ENCODE results near the gene RASGEF1B. TPM values are rescaled to one million over a fixed set of nuclear protein-coding genes. Genes with fewer than 3 reads are reported as not detected.

The RASGEF1B gene
- total and polyA plus RNA-seq, 9 of the 15 experiments (the other 6 are each of a cell fraction or from before 2014, with no cell fraction given): 0.04 to 0.57 (median 0.22) TPM

DNA sequence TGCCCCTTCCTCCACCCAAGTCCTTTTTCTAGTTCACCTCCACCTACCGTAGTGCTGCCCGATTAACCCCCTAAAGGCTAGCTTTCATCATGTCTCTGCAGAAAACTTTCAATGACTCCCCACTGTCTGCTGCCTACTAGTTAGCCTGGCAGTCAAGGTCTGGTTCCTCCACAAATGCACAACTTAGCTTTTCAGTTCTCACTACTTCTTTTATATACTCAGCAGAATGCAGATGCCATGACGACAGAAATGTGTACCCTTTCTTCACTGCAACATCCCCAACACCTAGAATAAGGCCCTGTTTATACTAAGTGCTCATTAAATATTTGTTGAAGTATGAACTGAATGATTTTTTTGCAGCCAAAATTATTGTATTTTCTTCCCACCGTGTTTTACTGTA lies 30.9 kb upstream of the RASGEF1B start (continued):
- TF ChIP-seq, protein P1, sequence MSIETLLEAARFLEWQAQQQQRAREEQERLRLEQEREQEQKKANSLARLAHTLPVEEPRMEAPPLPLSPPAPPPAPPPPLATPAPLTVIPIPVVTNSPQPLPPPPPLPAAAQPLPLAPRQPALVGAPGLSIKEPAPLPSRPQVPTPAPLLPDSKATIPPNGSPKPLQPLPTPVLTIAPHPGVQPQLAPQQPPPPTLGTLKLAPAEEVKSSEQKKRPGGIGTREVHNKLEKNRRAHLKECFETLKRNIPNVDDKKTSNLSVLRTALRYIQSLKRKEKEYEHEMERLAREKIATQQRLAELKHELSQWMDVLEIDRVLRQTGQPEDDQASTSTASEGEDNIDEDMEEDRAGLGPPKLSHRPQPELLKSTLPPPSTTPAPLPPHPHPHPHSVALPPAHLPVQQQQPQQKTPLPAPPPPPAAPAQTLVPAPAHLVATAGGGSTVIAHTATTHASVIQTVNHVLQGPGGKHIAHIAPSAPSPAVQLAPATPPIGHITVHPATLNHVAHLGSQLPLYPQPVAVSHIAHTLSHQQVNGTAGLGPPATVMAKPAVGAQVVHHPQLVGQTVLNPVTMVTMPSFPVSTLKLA (conservative IDR thresholded peaks at IDR 0.05): no peak
- TF ChIP-seq HDAC1 (IDR thresholded peaks at IDR 0.05): no peak
- TF ChIP-seq SIN3A (IDR thresholded peaks at IDR 0.05; ENCODE audit: borderline replicate concordance in 2 of 2, control insufficient read depth in 1 of 2, low read depth in 2 of 2, low read length in 2 of 2): no peak
- no peak for TF ChIP-seq ERF (CRISPR knock-in tag; IDR thresholded peaks at IDR 0.05)
- no peak for TF ChIP-seq ZNF79 (CRISPR knock-in tag; IDR thresholded peaks at IDR 0.05; ENCODE audit: low read depth)
- TF ChIP-seq, protein P2, sequence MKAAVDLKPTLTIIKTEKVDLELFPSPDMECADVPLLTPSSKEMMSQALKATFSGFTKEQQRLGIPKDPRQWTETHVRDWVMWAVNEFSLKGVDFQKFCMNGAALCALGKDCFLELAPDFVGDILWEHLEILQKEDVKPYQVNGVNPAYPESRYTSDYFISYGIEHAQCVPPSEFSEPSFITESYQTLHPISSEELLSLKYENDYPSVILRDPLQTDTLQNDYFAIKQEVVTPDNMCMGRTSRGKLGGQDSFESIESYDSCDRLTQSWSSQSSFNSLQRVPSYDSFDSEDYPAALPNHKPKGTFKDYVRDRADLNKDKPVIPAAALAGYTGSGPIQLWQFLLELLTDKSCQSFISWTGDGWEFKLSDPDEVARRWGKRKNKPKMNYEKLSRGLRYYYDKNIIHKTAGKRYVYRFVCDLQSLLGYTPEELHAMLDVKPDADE (conservative IDR thresholded peaks at IDR 0.05; ENCODE audit: control insufficient read depth, low read depth, low read length): no peak
- TF ChIP-seq KDM4B (IDR thresholded peaks at IDR 0.05; ENCODE audit: borderline replicate concordance in 2 of 2, low read depth in 1 of 2): no peak

DNA sequence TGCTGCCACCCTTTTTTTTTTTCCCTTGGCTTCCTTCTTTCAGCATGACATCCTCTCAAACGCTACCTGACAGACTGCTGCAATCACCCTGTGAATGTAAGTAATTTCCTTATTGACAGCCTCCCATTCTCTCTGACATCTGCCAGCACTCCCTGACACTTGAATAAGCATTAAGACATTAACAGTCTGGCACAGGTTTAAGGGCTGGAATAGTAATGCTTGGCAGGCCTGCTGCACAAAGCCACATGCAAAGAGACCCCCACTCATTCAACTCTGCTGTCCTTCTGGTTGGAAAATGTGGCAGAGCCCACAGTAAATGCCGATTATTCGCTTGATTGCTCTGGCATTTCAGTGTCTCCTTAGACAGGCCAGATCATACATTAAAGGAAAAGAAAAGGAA lies 28.1 kb upstream of the RASGEF1B start:
- ChIA-PET POLR2A (interaction anchor here (0.6 to 0.7 kb wide), 2 partner anchors 207 to 414 kb away, joined by 3 to 4 read pairs; no protein-coding TSS in a partner anchor), CTCF (ENCODE audit: low intra/inter-chr PET ratio) (interaction anchor here (0.7 kb wide), 1 partner anchor 346 kb away, joined by 4 read pairs; no protein-coding TSS in a partner anchor)
- Histone ChIP-seq H3K79me2 (ENCODE audit: control insufficient read depth, insufficient read depth, low read length) (no peaks in the 10 kb centered on the region), H3K27ac (ENCODE audit: extremely low read depth, low read depth, low read length) (no peak overlapping the region), H2AFZ (ENCODE audit: low read depth, low read length) (no peak overlapping the region), H3K4me2 (ENCODE audit: insufficient read depth, low read length) (no peak overlapping the region), H3K36me3 (ENCODE audit: control insufficient read depth, insufficient read depth, low read length) (no peaks in the 10 kb centered on the region), H4K20me1 (replicated peaks; ENCODE audit: control insufficient read depth, insufficient read depth, low read length) (no peaks in the 10 kb centered on the region; the same call in 1 of the 2 replicates), H3K4me1 (replicated peaks in 1 of 2; ENCODE audit: control insufficient read depth in 2 of 2, insufficient read depth in 2 of 2, low read length in 2 of 2) (no peaks in the 10 kb centered on the region), H3K9ac (ENCODE audit: insufficient read depth in 1 of 2, low read depth in 2 of 2, low read length in 2 of 2) (no peak overlapping the region), H3K4me3 (no peak overlapping the region), H3K9me1 (ENCODE audit: control insufficient read depth, insufficient read depth, low read length) (no peaks in the 10 kb centered on the region), H3K27me3 (ENCODE audit: control insufficient read depth in 2 of 2, insufficient read depth in 2 of 2, low read length in 2 of 2) (peaks cover 2 to 12% of the 10 kb centered on the region in 2 experiments; a peak in 2 of 5 replicates), H3K9me3 (replicated peaks; ENCODE audit: control insufficient read depth, insufficient read depth, low read depth, low read length) (no peaks in the 10 kb centered on the region)
- no peak for DNase-seq (ENCODE audit: extremely low read depth in 1 of 4, low spot score in 3 of 4)
- intact Hi-C loops (cut with micrococcal nuclease): no loop called here
- in situ Hi-C loops (cut with MboI): no loop called here
- no peak for FAIRE-seq
- no TSS peak for BruUV-seq (replicated peaks)
- 0% methylated on average over 3 of the region's 3 CpGs for WGBS (ENCODE audit: insufficient coverage, low coverage, missing lambda C conversion rate)
- no peak for ATAC-seq
- TF ChIP-seq, protein P3, sequence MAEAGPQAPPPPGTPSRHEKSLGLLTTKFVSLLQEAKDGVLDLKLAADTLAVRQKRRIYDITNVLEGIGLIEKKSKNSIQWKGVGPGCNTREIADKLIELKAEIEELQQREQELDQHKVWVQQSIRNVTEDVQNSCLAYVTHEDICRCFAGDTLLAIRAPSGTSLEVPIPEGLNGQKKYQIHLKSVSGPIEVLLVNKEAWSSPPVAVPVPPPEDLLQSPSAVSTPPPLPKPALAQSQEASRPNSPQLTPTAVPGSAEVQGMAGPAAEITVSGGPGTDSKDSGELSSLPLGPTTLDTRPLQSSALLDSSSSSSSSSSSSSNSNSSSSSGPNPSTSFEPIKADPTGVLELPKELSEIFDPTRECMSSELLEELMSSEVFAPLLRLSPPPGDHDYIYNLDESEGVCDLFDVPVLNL (CRISPR knock-in tag; IDR thresholded peaks at IDR 0.05; ENCODE audit: low read depth): no peak
- TF ChIP-seq, protein P4, sequence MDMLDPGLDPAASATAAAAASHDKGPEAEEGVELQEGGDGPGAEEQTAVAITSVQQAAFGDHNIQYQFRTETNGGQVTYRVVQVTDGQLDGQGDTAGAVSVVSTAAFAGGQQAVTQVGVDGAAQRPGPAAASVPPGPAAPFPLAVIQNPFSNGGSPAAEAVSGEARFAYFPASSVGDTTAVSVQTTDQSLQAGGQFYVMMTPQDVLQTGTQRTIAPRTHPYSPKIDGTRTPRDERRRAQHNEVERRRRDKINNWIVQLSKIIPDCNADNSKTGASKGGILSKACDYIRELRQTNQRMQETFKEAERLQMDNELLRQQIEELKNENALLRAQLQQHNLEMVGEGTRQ (CRISPR knock-in tag; IDR thresholded peaks at IDR 0.05): no peak
- TF ChIP-seq, protein P5, sequence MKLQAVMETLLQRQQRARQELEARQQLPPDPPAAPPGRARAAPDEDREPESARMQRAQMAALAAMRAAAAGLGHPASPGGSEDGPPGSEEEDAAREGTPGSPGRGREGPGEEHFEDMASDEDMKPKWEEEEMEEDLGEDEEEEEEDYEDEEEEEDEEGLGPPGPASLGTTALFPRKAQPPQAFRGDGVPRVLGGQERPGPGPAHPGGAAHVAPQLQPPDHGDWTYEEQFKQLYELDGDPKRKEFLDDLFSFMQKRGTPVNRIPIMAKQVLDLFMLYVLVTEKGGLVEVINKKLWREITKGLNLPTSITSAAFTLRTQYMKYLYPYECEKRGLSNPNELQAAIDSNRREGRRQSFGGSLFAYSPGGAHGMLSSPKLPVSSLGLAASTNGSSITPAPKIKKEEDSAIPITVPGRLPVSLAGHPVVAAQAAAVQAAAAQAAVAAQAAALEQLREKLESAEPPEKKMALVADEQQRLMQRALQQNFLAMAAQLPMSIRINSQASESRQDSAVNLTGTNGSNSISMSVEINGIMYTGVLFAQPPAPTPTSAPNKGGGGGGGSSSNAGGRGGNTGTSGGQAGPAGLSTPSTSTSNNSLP (IDR thresholded peaks at IDR 0.05; ENCODE audit: borderline replicate concordance, low read depth, low read length): no peak
- no peak for TF ChIP-seq EP300 (IDR thresholded peaks at IDR 0.05; ENCODE audit: low read length)

Measured in K562 (cell line).